ENCODE data around the gene MED15.
"Not testable (repeated sequence)": the region's sequence is repeated elsewhere in the genome, so short reads cannot be mapped to it uniquely, and the experiment has no call there.

MED15 gene

GRCh38 chr22:20594038-20594437 lies 86.6 kb downstream of the MED15 start:
- H2AK5ac ChIP-seq (ENCODE audit: low read length); H3K14ac ChIP-seq (ENCODE audit: low read length); H3K4me1 ChIP-seq (ENCODE audit: control insufficient read depth in 1 of 2, insufficient read depth in 2 of 2, low read length in 2 of 2); H3K27ac ChIP-seq (ENCODE audit: low read depth, low read length); H3K4me3 ChIP-seq (ENCODE audit: low read depth, low read length); H4K12ac ChIP-seq (ENCODE audit: low read depth, low read length); H3K23ac ChIP-seq (ENCODE audit: low read length); H3K36me3 ChIP-seq (ENCODE audit: control insufficient read depth in 1 of 2, insufficient read depth in 2 of 2, low read length in 2 of 2); H3K4me2 ChIP-seq (ENCODE audit: low read length); DNase-seq; H2AFZ ChIP-seq (ENCODE audit: insufficient read depth, low read length, poor library complexity); H4K91ac ChIP-seq (ENCODE audit: low read depth, low read length); H3K18ac ChIP-seq (ENCODE audit: low read length); H2BK120ac ChIP-seq (ENCODE audit: insufficient read depth, low read length, poor library complexity); H3K79me2 ChIP-seq (ENCODE audit: control insufficient read depth, insufficient read depth, low read length, poor library complexity); H4K8ac ChIP-seq (ENCODE audit: low read depth, low read length); H2BK5ac ChIP-seq (ENCODE audit: low read depth, low read length, poor library complexity); H3K79me1 ChIP-seq (ENCODE audit: low read length); H3K4ac ChIP-seq (ENCODE audit: low read depth, low read length); H2BK12ac ChIP-seq (ENCODE audit: low read length); H3K9me3 ChIP-seq (ENCODE audit: insufficient read depth, low read depth, low read length); H3K9ac ChIP-seq (ENCODE audit: low read length); H3K27me3 ChIP-seq (ENCODE audit: insufficient read depth, low read length): not testable (repeated sequence)

DNA sequence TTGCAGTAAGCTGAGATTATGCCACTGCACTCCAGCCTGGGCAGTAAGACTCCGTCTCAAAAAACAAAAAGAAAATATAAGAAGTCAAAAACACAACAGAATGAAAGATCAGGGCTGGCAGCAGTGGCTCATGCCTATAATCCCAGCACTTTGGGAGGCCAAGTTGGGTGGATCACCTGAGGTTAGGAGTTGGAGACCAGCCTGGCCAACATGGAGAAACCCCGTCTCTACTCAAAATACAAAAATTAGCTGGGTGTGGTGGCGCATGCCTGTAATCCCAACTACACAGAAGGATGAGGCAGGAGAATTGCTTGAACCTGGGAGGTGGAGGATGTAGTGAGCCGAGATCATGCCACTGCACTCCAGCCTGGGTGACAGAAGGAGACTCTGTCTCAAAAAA lies 87.1 kb downstream of the MED15 start:
- not testable (repeated sequence) for H3K4ac ChIP-seq (ENCODE audit: low read depth, low read length); H4K12ac ChIP-seq (ENCODE audit: low read depth, low read length); H3K4me1 ChIP-seq (ENCODE audit: control insufficient read depth in 1 of 2, insufficient read depth in 2 of 2, low read length in 2 of 2); H2AK5ac ChIP-seq (ENCODE audit: low read length); H3K9ac ChIP-seq (ENCODE audit: low read length); H3K14ac ChIP-seq (ENCODE audit: low read length); H2BK12ac ChIP-seq (ENCODE audit: low read length); H3K79me1 ChIP-seq (ENCODE audit: low read length); H3K79me2 ChIP-seq (ENCODE audit: control insufficient read depth, insufficient read depth, low read length, poor library complexity); H3K27me3 ChIP-seq (ENCODE audit: insufficient read depth, low read length); H4K91ac ChIP-seq (ENCODE audit: low read depth, low read length); H4K8ac ChIP-seq (ENCODE audit: low read depth, low read length); H3K18ac ChIP-seq (ENCODE audit: low read length); H3K23ac ChIP-seq (ENCODE audit: low read length); H3K4me3 ChIP-seq (ENCODE audit: low read depth, low read length); H3K4me2 ChIP-seq (ENCODE audit: low read length); H2BK120ac ChIP-seq (ENCODE audit: insufficient read depth, low read length, poor library complexity); H3K27ac ChIP-seq (ENCODE audit: low read depth, low read length); H2BK5ac ChIP-seq (ENCODE audit: low read depth, low read length, poor library complexity); DNase-seq; H2AFZ ChIP-seq (ENCODE audit: insufficient read depth, low read length, poor library complexity); H3K36me3 ChIP-seq (ENCODE audit: control insufficient read depth in 1 of 2, insufficient read depth in 2 of 2, low read length in 2 of 2); H3K9me3 ChIP-seq (ENCODE audit: insufficient read depth, low read depth, low read length)
- no CpG with 5 or more reads among the region's 4 CpGs for WGBS (ENCODE audit: extremely low coverage, insufficient coverage, insufficient read length)

DNA sequence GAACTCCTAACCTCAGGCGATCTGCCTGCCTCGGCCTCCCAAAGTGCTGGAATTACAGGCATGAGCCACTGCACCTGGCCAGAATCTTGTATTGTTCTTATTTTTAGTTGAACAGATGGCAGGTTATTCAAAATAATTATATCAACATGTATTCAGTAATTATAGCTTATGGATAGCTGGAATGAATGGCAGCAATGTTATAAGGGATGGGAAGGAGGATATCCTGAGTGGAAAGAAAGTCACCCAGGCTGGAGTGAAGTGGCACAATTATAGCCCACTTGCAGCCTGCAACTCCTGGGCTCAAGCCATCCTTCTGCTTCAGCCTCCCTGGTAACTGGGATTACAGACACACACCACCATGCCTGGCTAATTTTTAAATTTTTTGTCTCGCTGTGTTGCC lies 88.1 kb downstream of the MED15 start:
- no CpG with 5 or more reads among the region's 3 CpGs for WGBS (ENCODE audit: extremely low coverage, insufficient coverage, insufficient read length)
- Histone ChIP-seq H4K91ac (ENCODE audit: low read depth, low read length) (no peak overlapping the region), H3K36me3 (ENCODE audit: control insufficient read depth in 1 of 2, insufficient read depth in 2 of 2, low read length in 2 of 2) (no peaks in the 10 kb centered on the region), H3K4me2 (ENCODE audit: low read length) (no peak overlapping the region), H2BK12ac (ENCODE audit: low read length) (no peak overlapping the region), H2BK120ac (ENCODE audit: insufficient read depth, low read length, poor library complexity) (no peak overlapping the region), H2AFZ (ENCODE audit: insufficient read depth, low read length, poor library complexity) (no peak overlapping the region), H3K27ac (ENCODE audit: low read depth, low read length) (no peak overlapping the region), H2BK5ac (ENCODE audit: low read depth, low read length, poor library complexity) (no peak overlapping the region), H3K79me2 (ENCODE audit: control insufficient read depth, insufficient read depth, low read length, poor library complexity) (no peaks in the 10 kb centered on the region), H4K12ac (ENCODE audit: low read depth, low read length) (no peak overlapping the region), H3K4me1 (ENCODE audit: control insufficient read depth in 1 of 2, insufficient read depth in 2 of 2, low read length in 2 of 2) (no peaks in the 10 kb centered on the region), H3K4me3 (ENCODE audit: low read depth, low read length) (no peak overlapping the region), H3K79me1 (ENCODE audit: low read length) (no peaks in the 10 kb centered on the region), H3K18ac (ENCODE audit: low read length) (no peak overlapping the region), H3K14ac (ENCODE audit: low read length) (no peak overlapping the region), H3K23ac (ENCODE audit: low read length) (no peak overlapping the region), H3K27me3 (ENCODE audit: insufficient read depth, low read length) (no peaks in the 10 kb centered on the region), H4K8ac (ENCODE audit: low read depth, low read length) (no peak overlapping the region), H2AK5ac (ENCODE audit: low read length) (no peak overlapping the region), H3K9me3 (ENCODE audit: insufficient read depth, low read depth, low read length) (peaks cover 3% of the 10 kb centered on the region), H3K9ac (ENCODE audit: low read length) (no peak overlapping the region), H3K4ac (ENCODE audit: low read depth, low read length) (no peak overlapping the region)
- no peak for DNase-seq

- H3K18ac ChIP-seq (ENCODE audit: low read length): no peak overlapping the region
- no peak overlapping the region for H2AK5ac ChIP-seq (ENCODE audit: low read length)
- H4K12ac ChIP-seq (ENCODE audit: low read depth, low read length): no peak overlapping the region
- H3K23ac ChIP-seq (ENCODE audit: low read length): no peak overlapping the region
- no peak overlapping the region for H3K4ac ChIP-seq (ENCODE audit: low read depth, low read length)
- no peak overlapping the region for H2AFZ ChIP-seq (ENCODE audit: insufficient read depth, low read length, poor library complexity)
- H3K79me2 ChIP-seq (ENCODE audit: control insufficient read depth, insufficient read depth, low read length, poor library complexity): no peaks in the 10 kb centered on the region
- no peak overlapping the region for H2BK5ac ChIP-seq (ENCODE audit: low read depth, low read length, poor library complexity)
- no peak overlapping the region for H3K14ac ChIP-seq (ENCODE audit: low read length)
- H2BK12ac ChIP-seq (ENCODE audit: low read length): no peak overlapping the region
- no peak overlapping the region for H3K4me2 ChIP-seq (ENCODE audit: low read length)
- H3K27ac ChIP-seq (ENCODE audit: low read depth, low read length): no peak overlapping the region
- H4K91ac ChIP-seq (ENCODE audit: low read depth, low read length): no peak overlapping the region
- no peaks in the 10 kb centered on the region for H3K4me1 ChIP-seq (ENCODE audit: control insufficient read depth in 1 of 2, insufficient read depth in 2 of 2, low read length in 2 of 2)
- no peaks in the 10 kb centered on the region for H3K79me1 ChIP-seq (ENCODE audit: low read length)
- no CpG with 5 or more reads among the region's 5 CpGs for WGBS (ENCODE audit: extremely low coverage, insufficient coverage, insufficient read length)
- no peak overlapping the region for H2BK120ac ChIP-seq (ENCODE audit: insufficient read depth, low read length, poor library complexity)
- H3K4me3 ChIP-seq (ENCODE audit: low read depth, low read length): no peak overlapping the region
- H3K9me3 ChIP-seq (ENCODE audit: insufficient read depth, low read depth, low read length): no peaks in the 10 kb centered on the region
- no peaks in the 10 kb centered on the region for H3K27me3 ChIP-seq (ENCODE audit: insufficient read depth, low read length)
- H4K8ac ChIP-seq (ENCODE audit: low read depth, low read length): no peak overlapping the region
- DNase-seq: no peak
- no peak overlapping the region for H3K9ac ChIP-seq (ENCODE audit: low read length)
- H3K36me3 ChIP-seq (ENCODE audit: control insufficient read depth in 1 of 2, insufficient read depth in 2 of 2, low read length in 2 of 2): no peaks in the 10 kb centered on the region
These were observed 91.7 kb downstream of the MED15 start for GRCh38 chr22:20599117-20599516.
